HG02840 (cell line): ENCODE data around the gene ATG10.
"Not testable (repeated sequence)": the region's sequence is repeated elsewhere in the genome, so short reads cannot be mapped to it uniquely, and the experiment has no call there.

Source experiments
- ATAC-seq: cut with Tn5 transposase; IDR thresholded peaks from one replicate; pipeline ENCODE4 v1.9.1; 2021; ENCODE audit warnings: mild to moderate bottlenecking, moderate library complexity, moderate number of reproducible peaks; ENCODE audit not compliant: unreplicated experiment, low FRiP score

ATG10 gene

DNA sequence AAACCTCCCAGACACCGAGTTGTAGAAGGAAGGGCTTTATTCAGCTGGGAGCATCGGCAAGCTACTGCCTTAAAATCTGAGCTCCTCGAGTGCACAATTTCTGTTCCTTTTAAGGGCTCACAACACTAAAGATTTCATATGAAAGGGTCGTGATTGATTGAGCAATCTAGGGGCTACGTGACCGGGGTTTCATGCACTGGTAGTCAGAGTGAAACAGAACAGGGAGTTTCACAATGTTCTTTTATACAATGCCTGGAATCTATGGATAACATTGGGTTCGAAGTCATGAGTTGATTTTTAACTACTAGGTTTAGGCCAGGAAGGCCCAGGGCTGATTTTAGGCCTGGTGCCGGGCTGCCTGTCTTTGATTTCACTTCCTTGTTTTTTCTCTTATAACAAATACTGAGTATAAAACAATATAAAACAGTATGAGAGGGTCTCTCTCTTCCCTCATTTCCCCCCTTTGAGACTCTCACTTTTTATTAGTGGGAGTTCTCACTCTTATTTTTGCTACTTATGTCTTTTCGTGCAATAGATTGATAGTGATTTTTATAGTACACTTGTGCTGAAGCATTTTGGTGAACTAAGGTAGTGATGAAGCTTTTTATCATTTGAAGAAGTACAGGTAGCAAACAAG, 295.6 kb downstream of the ATG10 start:
- ATAC-seq, result not testable (repeated sequence)

DNA sequence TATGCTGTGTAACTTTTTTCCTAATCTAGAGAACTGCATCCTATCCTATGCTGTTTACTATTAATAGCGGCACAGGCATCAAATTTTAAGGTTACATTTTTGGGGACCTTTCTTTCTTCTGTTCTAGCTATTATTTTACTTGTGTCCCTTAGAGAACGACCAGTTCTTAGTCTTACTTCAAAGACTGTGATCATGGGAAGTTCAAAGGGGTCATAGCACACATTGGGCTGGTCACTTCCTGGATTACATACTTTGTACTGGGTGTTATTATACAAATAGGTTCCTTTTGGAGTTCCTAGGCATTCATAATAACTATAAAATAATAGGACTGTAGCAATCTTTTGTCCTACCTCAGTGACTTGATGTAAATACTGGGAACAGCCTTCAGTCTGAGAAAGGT, 297.5 kb downstream of the ATG10 start:
- not testable (repeated sequence) for ATAC-seq

GRCh38 chr5:82272571-82273356, 300.9 kb downstream of the ATG10 start:
- not testable (repeated sequence) for ATAC-seq

DNA sequence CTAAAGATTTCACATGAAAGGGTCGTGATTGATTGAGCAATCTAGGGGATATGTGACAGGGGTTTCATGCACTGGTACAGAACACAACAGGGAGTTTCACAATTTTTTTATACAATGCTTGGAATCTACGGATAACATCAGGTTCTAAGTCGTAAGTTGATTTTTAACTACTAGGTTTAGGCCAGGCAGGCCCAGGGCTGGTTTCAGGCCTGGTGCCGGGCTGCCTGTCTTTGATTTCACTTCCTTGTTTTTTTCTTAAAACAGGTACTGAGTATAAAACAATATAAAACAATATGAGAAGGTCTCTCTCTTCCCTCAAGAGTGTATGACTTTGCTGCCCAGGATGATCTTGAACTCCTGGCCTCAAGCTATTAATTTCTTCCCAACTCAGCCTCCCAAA, 301.6 kb downstream of the ATG10 start:
- ATAC-seq, result not testable (repeated sequence)

GRCh38 chr5:82274343-82275211, 302.8 kb downstream of the ATG10 start:
- no peak for ATAC-seq

DNA sequence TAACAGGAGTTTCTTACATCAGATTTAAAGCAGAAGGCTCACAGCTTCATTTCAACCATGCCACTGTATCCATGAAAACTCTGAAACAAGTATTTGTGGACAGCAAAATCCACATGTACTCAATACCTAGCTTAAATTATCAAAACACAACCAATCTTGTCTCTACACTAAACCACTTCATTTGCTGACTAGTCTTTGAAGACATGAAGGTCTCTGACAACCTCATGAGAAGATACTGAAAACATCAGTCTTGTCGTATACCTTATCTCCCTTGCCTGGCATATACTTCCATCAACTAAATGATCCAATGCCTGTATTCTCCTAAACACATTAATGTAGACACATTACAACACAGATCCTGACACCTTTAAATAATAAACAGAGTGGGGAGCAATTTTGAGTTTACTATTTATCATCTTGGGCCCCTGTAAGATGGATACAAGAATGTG, 303.4 kb downstream of the ATG10 start:
- ATAC-seq, result no peak

GRCh38 chr5:82276800-82277612, 305.2 kb downstream of the ATG10 start:
- no peak for ATAC-seq

DNA sequence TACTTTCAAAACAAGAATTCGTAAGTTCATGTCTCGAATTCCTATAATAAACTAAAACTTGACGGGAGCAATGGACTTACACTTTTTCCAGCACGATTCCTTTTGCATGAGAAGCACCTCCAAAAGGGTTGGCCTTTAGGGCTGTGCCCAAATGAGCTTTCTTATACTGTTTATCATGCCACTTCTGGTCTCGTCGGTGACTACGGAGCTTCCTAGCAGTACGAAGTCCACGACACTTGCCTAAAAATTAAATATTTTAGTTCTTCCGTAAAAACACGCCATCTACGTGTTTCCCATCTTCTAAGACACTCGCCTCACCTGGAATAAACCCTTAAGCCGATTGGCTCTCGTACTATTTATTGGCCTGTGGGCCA, 305.8 kb downstream of the ATG10 start:
- ATAC-seq, result peak; percentile 2

GRCh38 chr5:82277987-82278710, 306.3 kb downstream of the ATG10 start, which contains the start of gene RPS23:
Gene RPS23 (minus strand): TSS chr5:82278354. CDS start chr5:82278323, 31 bp downstream.
- peak; percentile 94 for ATAC-seq

GRCh38 chr5:82278711-82279370, 307.0 kb downstream of the ATG10 start:
- no peak for ATAC-seq

GRCh38 chr5:82283893-82284292, 312.1 kb downstream of the ATG10 start:
- no peak for ATAC-seq

DNA sequence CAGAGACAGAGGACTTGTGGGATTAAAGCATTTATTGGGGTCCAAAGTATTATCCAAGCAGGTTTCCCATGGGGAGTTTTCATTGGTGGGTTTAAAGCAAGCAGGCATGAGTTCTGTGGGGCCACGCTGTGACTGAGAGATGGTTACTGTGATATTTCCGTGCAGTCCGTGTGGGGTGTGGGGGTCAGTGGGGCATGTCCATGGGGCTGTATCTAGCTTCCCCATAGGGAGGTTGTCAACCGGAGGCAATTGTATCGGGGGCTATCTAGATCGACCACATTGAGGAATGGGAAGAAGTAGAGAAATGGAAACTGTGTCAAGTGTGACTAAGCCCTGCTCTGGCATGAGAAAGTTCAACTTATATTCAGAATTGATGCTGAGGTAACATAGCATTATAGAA, 313.4 kb downstream of the ATG10 start:
- no peak for ATAC-seq

- ATAC-seq, result no peak
Observed at GRCh38 chr5:82287625-82288024, 315.8 kb downstream of the ATG10 start.

DNA sequence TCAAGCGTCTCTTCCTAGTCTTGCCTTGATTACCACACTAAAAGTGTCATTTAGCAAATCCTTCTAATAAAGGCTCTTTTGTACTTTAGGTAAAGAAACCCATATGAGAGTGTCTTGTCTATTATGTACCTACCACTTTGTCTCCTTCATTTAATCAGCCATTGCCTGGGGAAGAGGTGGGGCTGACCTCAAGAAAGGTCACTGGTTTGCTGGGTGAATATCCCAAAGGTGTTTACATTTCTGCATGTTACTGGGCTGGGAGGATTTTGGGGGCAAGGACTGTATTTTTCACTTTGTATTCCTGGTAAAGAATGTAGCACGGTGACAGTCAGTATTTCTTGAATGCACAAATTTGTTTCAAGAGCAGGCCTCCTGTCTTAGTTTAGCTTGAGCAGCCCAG, 318.2 kb downstream of the ATG10 start:
- no peak for ATAC-seq

GRCh38 chr5:82290908-82291307, 319.1 kb downstream of the ATG10 start:
- ATAC-seq, result no peak

GRCh38 chr5:82291420-82291819, 319.6 kb downstream of the ATG10 start:
- no peak for ATAC-seq

DNA sequence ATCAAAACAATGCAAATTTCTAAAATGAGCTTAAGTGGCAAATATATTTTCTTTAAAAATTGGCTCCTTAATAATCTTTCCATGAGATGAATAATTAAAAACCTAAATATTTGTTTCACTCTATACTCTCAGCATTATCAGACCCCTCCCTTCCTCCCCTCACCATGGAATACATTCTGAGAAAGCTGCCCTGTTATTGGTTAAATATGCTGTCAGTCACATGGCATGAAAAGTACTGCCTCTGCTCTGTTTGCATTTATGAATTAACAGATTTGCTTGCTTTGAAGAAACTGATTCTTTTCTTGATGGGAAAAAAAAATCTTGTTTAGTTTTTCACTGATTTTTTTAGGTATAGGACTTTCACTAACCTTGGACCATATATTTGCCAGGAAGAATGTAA, 323.3 kb downstream of the ATG10 start:
- ATAC-seq, result no peak

GRCh38 chr5:82295959-82296531, 324.2 kb downstream of the ATG10 start:
- no peak for ATAC-seq

DNA sequence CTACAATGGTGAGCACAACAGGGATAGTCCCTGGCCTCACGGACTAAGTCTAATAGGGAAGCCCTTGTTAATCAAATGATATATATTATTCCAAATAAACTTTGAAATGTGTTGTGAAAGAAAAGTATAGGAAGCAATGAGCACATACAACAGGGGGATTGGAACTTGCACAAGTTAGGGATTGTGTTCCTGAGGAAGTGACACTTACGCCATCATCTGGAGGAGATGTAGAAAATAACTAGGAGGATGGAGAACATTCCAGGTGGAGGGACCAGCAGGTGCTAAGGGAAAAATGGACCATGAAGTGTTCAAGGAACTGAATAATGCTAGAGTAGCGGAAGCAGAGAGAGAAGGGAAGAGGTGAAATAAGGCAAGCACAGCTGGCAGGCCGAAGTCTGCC, 325.1 kb downstream of the ATG10 start:
- ATAC-seq, result no peak
